NCI-H1436 (cell line): ENCODE data around the gene LRR1.
"Not testable (repeated sequence)": the region's sequence is repeated elsewhere in the genome, so short reads cannot be mapped to it uniquely, and the experiment has no call there.

ENCODE experiments used
- DNase-seq: peaks from one replicate; lab custom pipeline; 2025; lab: John Stamatoyannopoulos, UW

LRR1 gene

GRCh38 chr14:49623941-49624839, 25.4 kb downstream of the LRR1 start:
- DNase-seq = no peak

- DNase-seq = peak; percentile 92
Measured at GRCh38 chr14:49633640-49634546, 35.2 kb downstream of the LRR1 start.

- DNase-seq = peak; percentile 38
Measured at GRCh38 chr14:49634547-49635334, 36.0 kb downstream of the LRR1 start, which contains the start of gene DNAAF2. Gene DNAAF2 (minus strand): TSS chr14:49635244. CDS start chr14:49635149, 95 bp downstream.

- no peak for DNase-seq
Measured at GRCh38 chr14:49636866-49637265, 38.1 kb downstream of the LRR1 start.

GRCh38 chr14:49637534-49638078, 38.9 kb downstream of the LRR1 start:
- DNase-seq = no peak

GRCh38 chr14:49640540-49641417, 42.0 kb downstream of the LRR1 start:
- no peak for DNase-seq

GRCh38 chr14:49641697-49642129, 43.0 kb downstream of the LRR1 start:
- no peak for DNase-seq

- no peak for DNase-seq
Measured at GRCh38 chr14:49642163-49642562, 43.4 kb downstream of the LRR1 start.

- DNase-seq = no peak
Measured at GRCh38 chr14:49653508-49653907, 54.8 kb downstream of the LRR1 start.

GRCh38 chr14:49654511-49654910, 55.8 kb downstream of the LRR1 start:
- DNase-seq = no peak

- DNase-seq = not testable (repeated sequence)
Measured at GRCh38 chr14:49657500-49657899, 58.8 kb downstream of the LRR1 start.

- no peak for DNase-seq
Measured at GRCh38 chr14:49659526-49660455, 61.1 kb downstream of the LRR1 start.
